Activated gamma-delta T cell treated with anti-CD3 and anti-CD28 coated beads, Interleukin-2, amount 50 U/mL, for 16 hours (primary cell): ENCODE measurements around the gene UBR1.
A peak's percentile ranks its signal among the peaks of the same experiment; 100 is the strongest.

Source experiments
- DNase-seq: peaks from one replicate; pipeline ENCODE4 v3.0.0-alpha.2; 2020; ENCODE audit warnings: low read depth

The UBR1 gene

GRCh38 chr15:43106486-43106829 is 620 bp upstream of the UBR1 start:
- DNase-seq, result no peak

- DNase-seq, result peak; percentile 1
Measured at GRCh38 chr15:43105077-43105736, 631 bp downstream of the UBR1 start.

- no peak for DNase-seq
Measured at GRCh38 chr15:43104426-43104825, 1.4 kb downstream of the UBR1 start.

GRCh38 chr15:43103907-43104306 is 1.9 kb downstream of the UBR1 start:
- DNase-seq, result no peak

- DNase-seq, result no peak
Measured at GRCh38 chr15:43102187-43102586, 3.7 kb downstream of the UBR1 start.

GRCh38 chr15:43100971-43101370 is 4.9 kb downstream of the UBR1 start:
- DNase-seq, result no peak

- DNase-seq, result no peak
Measured at GRCh38 chr15:43099105-43099845, 6.6 kb downstream of the UBR1 start.

GRCh38 chr15:43096411-43096810 is 9.4 kb downstream of the UBR1 start:
- DNase-seq, result no peak

- no peak for DNase-seq
Measured at GRCh38 chr15:43095708-43096347, 10.0 kb downstream of the UBR1 start.

- no peak for DNase-seq
Measured at GRCh38 chr15:43095243-43095642, 10.6 kb downstream of the UBR1 start.

GRCh38 chr15:43094416-43095030 is 11.3 kb downstream of the UBR1 start:
- no peak for DNase-seq

GRCh38 chr15:43093026-43093425 is 12.8 kb downstream of the UBR1 start:
- DNase-seq, result no peak

GRCh38 chr15:43091859-43092258 is 14.0 kb downstream of the UBR1 start:
- DNase-seq, result no peak

GRCh38 chr15:43086551-43086950 is 19.3 kb downstream of the UBR1 start:
- DNase-seq, result no peak

- no peak for DNase-seq
Measured at GRCh38 chr15:43085921-43086320, 19.9 kb downstream of the UBR1 start.

- no peak for DNase-seq
Measured at GRCh38 chr15:43082509-43082908, 23.3 kb downstream of the UBR1 start.

GRCh38 chr15:43081283-43081682 is 24.6 kb downstream of the UBR1 start:
- DNase-seq, result no peak

- DNase-seq, result no peak
Measured at GRCh38 chr15:43071451-43071850, 34.4 kb downstream of the UBR1 start.

GRCh38 chr15:43070893-43071292 is 34.9 kb downstream of the UBR1 start:
- no peak for DNase-seq

GRCh38 chr15:43070249-43070648 is 35.6 kb downstream of the UBR1 start:
- DNase-seq, result no peak

- DNase-seq, result no peak
Measured at GRCh38 chr15:43067717-43068461, 37.9 kb downstream of the UBR1 start.

GRCh38 chr15:43056696-43057095 is 49.1 kb downstream of the UBR1 start:
- DNase-seq, result no peak
